Endometrial microvascular endothelial cells (primary cell): ENCODE measurements around the gene SYNJ1. TPM values are rescaled to one million over a fixed set of nuclear protein-coding genes. Genes with fewer than 3 reads are reported as not detected.
"Not testable (repeated sequence)": the region's sequence is repeated elsewhere in the genome, so short reads cannot be mapped to it uniquely, and the experiment has no call there.

Experiments
- in situ Hi-C: cut with HindIII; loops from 2 replicates; pipeline ENCODE4 v1.10.0; 2017; ENCODE audit warnings: low sequenced_read_pairs, low pct_unique_long_range_greater_than_20kb; ENCODE audit errors: inconsistent ontology term
- total RNA-seq: library from RNA; depleted of rRNA; stranded (reverse); fragments of >200 nt; gene quantifications from one replicate; pipeline ENCODE4 v1.2.3, GENCODE V29; 2015; ENCODE audit errors: inconsistent ontology term

Gene SYNJ1
- total RNA-seq, 1 donor from 2014 or later, result 16.7 TPM

DNA sequence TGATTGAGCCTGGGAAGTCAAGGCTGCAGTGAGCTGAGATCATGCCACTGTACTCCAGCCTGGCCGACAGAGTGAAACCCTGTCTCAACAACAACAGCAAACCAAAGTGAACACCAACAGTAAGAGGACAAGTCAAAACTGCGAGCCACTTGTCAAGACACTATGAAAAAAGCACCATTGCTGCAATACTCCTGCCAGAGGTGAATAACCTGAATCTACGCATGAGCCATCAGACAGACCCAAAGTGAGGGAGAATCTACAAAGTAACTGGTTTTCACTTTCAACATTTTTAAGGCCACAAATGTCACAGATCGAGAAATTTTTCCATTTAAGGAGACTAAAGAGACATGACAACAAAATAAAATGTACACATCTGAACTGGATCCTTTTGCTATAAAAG, 21.9 kb downstream of the SYNJ1 start:
- in situ Hi-C loops, result no loop called here

DNA sequence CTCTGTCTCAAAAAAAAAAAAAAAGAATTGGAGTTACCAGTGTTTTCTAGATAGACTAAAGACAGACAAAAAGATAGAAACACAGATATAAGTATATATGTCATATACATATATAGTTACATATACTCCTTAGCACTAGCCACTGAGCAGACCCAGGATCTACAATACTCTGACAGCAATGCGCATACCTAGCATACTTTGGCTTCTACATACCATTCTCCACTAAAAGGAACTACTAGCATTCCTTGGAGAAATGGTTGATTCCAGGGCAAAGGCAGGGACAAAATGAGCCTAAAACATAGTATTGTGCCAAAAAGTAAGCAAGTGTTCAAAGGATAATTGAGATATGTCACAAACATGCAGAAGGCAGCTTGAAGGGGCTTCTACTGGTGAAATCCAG, 22.7 kb downstream of the SYNJ1 start:
- in situ Hi-C loops, result no loop called here

DNA sequence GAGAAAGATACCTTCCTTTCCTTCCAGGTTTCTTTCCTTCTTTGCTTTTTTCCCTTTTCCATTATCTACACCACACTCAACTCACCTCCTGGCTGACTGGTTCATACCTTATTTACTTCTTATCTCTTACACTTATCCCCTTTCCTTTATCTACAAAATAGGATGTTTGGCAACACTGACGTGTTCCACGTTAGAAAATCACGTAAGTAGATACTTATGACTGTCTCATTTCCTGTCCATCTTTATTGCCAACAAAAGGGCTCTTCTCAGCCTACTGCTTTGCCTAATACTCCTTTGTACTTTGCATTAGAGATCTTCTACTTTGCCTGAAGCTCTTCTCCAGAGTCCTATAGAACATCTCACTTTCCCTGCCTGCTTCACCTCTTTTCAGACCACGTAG, 25.1 kb downstream of the SYNJ1 start:
- in situ Hi-C loops, result no loop called here

DNA sequence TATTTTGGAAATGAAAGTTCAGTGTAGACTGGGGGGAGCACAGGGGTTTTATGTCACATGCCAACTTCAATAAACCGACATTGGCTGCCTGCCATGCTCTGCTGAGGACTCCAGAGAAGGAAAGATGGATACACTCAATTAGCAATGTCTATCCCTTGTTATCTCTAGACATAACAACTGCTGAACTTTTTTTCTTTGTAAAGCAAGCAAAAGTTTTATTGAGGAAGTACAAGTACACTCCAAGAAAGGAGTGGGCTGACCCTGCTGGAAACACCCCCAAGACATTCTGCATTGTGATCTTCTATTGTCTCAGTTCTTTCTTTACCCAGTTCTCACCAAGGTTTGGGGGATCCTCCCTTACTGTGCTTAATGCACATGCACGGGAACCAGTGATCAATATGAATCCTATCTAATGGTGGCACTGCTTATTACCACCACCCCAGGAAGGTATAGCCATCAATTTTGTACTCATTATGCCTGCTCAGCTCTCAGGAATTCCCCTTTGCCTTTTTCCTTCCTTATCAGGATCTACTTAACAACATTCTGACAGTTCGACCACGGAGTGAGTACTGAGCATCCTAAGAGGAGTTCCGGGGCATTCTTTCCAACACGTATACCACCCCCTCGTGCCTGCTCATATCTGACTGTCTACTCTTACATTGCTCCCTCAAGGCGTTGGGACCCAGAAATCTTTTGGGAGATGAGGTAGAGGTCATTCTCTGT, 28.7 kb downstream of the SYNJ1 start:
- in situ Hi-C loops, result no loop called here

DNA sequence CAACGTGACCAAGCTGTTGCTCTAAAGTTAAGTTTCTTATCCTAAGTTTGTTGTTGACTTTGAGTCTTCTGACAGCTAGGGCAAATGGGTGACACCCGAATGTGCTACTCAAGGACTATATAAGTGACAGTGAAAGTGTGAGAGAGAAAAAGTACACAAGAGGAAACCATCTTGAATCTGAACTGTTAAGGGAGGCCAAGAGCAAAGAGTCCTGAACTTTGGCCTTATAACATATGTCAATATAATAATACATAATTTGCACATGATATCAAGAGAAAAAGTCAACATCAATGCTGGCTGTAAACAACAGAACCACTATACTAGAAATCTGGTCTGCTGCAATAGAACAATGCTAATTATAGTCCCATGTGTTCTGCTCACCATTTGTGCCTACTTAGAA, 29.5 kb downstream of the SYNJ1 start:
- in situ Hi-C loops, result no loop called here

DNA sequence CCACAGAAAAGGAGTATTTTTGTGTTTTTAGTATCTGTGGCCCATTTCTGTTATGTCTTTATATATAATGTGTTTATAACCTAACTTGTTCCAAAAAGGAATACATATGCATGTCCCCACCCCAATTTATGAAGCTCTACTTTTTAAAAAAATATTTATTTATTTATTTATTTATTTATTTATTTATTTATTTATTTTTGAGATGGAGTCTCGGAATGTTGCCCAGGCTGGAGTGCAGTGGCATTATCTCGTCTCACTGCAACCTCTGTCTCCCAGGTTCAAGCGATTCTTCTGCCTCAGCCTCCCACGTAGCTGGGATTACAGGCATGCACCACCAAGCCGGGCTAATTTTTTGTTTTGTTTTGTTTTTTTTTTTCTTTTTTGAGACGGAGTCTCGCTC, 32.3 kb downstream of the SYNJ1 start:
- in situ Hi-C loops, result not testable (repeated sequence)

DNA sequence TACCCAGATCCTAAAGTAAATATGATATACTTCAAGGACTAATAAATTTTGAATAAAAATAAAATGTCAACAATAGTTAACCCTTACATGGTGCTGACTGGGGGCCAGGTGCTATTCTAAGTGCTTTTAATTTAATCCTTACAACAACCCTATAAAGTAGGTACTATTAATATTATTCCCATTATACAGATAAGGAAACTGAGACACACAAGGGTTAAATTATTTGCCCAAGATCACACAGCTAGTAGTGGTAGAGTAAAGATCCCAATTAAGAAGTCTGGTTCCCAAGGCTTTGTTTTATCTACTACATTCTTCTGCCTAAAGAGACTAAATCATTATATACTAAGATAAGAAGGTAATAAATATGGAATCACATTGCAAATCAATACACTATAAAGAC, 34.2 kb downstream of the SYNJ1 start:
- in situ Hi-C loops, result no loop called here

DNA sequence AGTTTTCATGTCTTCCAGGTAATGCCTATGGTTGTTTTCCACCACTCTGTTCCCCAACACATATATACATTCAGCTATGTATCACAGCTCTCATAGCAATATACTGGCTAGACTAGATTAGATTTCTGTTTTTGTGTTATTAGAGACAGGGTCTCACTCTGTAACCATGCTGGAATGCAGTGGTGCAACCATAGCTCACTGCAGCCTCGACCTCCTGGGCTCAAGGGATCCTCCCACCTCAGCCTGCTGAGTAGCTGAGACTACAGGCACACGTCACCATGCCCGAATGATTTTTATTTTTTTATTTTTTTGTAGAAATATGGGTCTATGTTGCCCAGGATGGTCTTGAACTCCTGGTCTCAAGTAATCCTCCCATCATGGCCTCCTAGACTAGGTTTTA, 37.7 kb downstream of the SYNJ1 start:
- in situ Hi-C loops, result no loop called here

DNA sequence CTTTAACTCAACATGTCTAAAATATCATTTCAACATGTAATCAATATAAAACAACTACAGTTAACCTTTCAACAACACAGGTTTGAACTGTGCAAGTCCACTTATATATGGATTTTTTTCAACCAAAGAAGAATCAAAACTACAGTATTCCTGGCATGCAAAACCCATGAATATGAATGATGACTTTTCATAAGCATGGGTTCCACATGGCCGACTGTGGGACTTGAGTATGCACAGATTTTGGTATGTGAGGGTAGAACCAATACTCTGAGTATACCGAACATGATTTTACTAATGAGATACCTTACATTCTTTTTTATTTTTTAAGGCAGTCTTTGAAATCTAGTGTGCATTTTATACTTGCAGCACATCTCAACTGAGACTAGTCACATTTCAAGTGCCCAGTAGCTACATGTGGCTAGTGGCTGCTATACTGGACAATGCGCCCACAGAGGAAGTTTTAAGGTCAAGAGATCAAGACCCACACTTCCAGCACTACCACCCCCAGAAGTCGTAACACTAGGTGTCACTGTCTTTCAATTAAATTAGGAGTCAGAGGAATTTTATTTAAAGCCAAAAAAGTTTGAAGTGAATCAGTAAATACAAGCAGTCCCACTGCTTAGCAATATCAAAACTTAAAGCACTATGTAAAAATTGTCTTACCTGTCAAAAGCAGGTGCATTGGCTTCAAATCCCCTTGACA, 40.0 kb downstream of the SYNJ1 start:
- in situ Hi-C loops, result no loop called here

DNA sequence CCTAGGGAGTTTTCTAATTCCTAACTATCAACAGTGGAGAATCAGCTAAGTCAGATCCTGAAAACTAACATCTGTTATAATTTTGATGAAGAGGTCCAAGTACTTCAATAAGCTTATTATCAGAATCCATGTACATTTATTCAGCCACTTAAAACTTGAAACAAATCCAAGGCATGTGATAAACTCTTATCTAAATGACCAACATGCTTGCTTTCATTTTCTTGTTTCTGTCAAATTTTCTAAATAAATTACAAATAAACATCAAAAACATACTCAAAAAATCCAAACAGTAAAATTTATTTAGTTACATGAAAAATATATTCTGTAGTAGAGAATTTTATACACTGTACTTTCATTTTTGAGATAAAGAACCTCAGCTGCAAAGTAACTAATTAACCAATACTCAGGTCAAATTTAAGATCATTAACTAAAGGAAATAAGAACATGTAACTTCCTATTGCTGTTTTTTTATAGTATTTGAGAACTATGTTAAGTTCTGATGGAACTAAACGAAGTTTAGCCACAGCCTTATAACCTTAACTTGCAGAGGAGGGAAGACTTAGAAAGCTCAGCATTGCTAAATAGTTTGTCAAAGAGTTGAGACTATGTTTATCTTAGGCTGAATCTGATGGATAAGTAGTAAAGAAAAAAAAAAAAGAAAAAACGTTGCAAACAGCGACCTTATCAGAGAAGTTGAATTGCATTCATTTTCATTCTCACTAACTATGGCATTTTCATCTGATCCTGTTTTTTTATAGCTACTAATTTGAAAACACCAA, 44.9 kb downstream of the SYNJ1 start:
- in situ Hi-C loops, result no loop called here

DNA sequence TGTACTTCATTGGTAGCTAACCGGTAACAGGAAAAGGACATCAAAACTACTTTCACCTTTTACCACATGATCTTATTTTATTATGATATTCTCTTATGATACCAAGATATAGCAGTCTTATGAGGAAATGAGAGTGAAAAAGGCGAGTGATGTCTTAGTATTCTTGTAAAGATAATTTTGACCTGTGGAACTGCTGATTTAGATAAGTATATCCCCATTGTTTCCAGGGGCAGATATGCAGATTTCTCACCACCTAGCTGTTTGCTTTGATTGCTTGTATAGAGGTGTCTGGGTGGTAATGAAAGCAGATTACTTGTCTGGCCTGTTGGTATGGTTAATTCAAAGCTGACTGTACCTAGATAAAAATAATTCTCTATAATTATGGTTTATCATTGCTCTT, 53.1 kb downstream of the SYNJ1 start:
- in situ Hi-C loops, result no loop called here

DNA sequence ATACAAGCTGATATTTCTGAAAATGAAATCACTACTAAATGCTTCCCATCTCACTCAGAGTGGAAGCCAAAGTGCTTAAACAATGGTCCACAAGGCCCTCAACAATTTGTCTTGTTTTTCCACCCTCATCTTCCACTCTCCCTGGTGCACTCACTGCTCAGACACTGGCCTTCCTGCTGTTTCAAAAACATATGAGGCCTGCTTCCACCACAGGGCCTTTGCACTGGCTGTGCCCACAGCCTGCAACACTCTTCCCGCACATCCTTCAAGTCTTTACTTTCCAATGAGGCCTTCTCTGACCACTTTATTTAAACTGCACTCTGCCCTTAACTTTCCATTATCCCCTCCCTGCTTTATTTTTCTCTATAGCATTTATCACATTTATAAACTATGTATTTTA, 53.8 kb downstream of the SYNJ1 start:
- in situ Hi-C loops, result no loop called here

DNA sequence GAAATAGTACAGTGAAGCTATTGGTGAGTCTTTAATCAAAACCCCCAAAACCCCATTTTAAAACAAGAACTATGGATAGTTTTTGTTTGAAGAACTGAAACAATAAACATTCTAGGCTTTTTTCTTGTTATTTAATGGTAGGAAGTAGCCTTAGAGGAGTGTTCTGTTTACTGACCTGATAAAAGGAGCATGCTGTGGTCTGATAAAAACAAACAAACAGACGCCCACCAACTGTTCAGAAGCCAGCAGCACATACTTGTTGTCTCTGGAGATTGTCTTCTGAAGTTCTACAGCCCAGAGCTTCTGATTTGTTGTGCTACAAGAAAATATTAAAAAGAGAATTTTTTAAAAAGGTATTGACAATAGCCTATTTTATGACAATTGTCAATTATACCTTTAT, 61.6 kb downstream of the SYNJ1 start:
- in situ Hi-C loops, result no loop called here

DNA sequence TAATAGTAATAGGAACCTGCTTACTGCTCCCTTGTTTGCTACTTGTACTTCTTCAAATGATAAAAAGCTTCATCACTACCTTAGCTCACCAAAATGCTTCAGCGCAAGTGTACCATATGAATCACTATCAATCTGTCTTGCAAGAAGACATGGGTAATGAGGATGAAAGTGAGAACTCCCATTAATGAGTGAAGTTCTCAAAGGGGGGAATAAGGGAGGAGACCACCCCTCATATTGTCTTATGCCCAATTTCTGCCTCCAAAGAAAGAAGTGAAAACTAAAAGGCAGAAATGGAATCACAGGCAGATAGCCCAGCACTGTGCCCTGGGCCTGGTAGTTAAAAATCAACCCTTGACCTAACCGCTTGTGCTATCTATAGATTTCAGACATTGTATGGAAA, 63.7 kb downstream of the SYNJ1 start:
- in situ Hi-C loops, result not testable (repeated sequence)

DNA sequence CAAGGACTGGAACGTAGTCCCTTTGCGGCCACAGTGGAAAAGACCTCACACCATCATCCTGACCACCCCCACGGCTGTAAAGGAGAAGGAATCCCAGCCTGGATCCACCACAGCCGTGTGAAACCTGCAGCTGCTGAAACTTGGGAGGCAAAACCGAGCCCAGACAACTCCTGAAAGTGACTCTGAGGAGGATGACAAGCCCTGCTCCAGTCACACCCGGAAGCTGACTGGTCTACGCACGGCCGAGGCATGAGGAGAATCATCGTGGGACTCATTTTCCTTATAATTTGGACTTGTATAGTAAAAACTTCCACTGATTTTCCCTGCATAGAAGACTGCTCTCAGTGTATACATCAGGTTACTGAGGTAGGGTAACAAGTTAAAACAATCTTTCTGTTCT, 65.8 kb downstream of the SYNJ1 start:
- in situ Hi-C loops, result not testable (repeated sequence)

DNA sequence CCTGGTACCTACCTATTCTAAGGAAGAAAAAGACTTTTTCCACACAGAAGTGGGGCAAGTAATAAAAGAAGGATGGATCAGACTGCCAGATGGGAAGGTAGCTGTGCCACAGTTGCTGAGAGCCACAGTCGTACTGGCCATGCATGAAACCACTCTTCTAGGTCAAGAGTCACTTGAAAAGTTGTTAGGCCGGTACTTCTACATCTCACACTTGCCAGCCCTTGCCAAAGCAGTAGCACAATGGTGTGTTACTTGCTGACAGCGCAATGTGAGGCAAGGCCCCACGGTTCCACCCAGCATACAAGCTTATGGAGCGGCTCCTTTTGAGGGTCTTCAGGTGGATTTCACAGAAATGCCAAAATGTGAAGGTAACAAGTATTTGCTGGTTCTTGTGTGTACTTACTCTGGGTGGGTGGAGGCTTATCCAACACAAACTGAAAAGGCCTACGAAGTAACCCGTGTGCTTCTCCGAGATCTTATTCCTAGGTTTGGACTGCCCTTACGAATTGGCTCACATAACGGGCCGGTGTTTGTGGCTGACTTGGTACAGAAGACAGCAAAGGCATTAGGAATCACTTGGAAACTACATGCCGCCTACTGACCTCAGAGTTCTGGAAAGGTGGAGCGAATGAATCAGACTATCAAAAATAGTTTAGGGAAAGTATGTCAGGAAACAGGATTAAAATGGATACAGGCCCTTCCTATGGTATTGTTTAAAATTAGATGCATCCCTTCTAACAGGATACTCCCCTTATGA, 66.6 kb downstream of the SYNJ1 start:
- in situ Hi-C loops, result not testable (repeated sequence)

DNA sequence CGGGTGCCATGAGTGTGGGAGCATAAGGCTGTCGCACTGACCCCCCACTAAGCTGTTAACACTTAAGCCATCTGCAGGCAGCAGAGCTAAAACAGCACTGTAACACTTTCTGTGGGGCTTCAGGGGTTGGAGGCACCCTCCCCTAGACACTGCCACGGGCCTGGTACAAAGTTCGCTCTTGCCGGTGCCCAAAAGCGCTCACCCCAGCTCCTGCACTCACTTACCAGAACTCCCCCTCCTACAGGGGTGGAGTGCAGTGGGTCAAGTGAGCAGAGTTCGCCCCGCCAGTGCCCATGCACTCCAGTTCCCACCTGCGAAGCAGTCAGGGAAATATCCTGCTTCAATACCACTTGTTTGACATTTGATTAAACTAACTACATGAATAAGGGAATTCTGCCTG, 69.3 kb downstream of the SYNJ1 start:
- in situ Hi-C loops, result no loop called here

DNA sequence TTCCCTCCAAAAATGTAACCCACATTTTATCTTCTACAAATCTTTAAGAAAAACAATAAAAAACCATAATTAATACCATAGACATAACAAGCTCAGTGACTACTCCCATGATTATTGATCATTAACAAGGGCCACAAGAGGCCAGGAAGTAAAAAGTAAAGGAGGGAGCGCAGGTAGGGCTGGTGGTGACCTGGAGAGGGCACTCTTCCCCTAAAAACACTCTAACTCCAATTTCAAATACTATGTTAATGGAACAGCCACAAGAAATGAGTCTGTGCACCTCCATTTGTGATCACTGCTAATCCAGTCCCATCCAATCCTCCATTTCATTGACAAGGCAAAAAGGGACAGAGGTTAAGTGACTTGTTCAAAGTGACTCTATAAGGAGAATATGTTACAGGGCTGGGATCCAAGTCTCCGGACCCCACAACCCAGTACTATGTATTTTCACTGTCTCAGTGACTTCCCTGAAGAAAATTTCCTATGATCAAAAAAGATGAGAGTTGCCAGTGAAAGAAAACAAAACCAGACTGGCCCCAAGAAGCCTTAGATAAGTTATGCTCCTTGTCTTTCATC, 74.4 kb downstream of the SYNJ1 start:
- in situ Hi-C loops, result no loop called here

DNA sequence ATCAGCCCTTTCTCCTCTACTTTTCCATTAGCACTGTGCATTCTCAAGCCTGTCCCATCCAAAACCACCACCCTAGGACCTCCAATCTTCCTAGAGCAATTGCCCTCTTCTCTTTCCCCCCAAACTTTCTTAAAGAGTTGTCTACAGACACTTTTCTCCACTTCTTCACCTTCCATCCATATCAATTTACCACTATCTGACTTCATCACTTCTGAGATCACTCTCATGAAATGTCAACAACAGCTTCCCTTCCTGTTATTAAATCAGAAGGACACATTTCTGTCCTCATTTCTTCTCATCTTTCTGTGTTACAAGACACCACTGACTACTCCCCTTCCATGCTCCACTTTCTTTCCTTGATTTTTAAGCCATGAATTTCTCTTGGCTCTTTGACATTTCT, 79.6 kb downstream of the SYNJ1 start:
- in situ Hi-C loops, result no loop called here
